Measurements from ENCODE around the gene NRN1L.
A peak's percentile ranks its signal among the peaks of the same experiment; 100 is the strongest.
"Not testable (repeated sequence)": the region's sequence is repeated elsewhere in the genome, so short reads cannot be mapped to it uniquely, and the experiment has no call there.

NRN1L gene

DNA sequence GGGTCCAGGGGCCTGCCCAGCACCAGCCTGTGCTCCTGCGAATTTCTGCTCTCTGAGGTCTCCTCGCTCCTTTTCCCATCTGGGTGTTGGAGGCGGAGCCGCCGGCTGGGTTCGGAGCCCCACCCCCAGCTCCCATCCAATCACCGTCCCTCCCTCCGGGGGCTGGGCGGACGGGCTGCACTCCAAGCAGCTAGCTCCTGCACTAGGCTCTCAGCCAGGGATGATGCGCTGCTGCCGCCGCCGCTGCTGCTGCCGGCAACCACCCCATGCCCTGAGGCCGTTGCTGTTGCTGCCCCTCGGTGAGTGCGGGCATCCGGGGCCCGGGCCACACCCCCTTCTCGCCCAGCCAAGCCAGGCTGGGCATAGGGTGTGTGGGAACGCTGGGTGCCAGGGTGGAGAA lies at the start of gene NRN1L:
NRN1L (plus strand) TSS at position 202 of the 400 bp plus-strand sequence; CDS start at position 221, 19 bp downstream.
- Histone ChIP-seq H3K27me3 (replicated peaks; ENCODE audit: control insufficient read depth, insufficient read depth, low read length) (no peaks in the 10 kb centered on the region), H3K4me1 (ENCODE audit: control insufficient read depth, insufficient read depth, low read length) (peaks cover 9% of the 10 kb centered on the region), H3K36me3 (ENCODE audit: control insufficient read depth, insufficient read depth, low read length, severe bottlenecking) (peaks cover 46% of the 10 kb centered on the region), H3K4me3 (ENCODE audit: low read length) (no peak within 1 kb of the TSS), H3K9ac (ENCODE audit: low read length) (no peak within 1 kb of the TSS), H3K9me3 (ENCODE audit: control insufficient read depth, low read length) (no peaks in the 10 kb centered on the region)
- peak; percentile 86 for DNase-seq (ENCODE audit: low read depth)

GRCh38 chr16:67837190-67837589 lies 47.5 kb upstream of the NRN1L start:
- H3K27me3 ChIP-seq (replicated peaks; ENCODE audit: control insufficient read depth, insufficient read depth, low read length); H3K36me3 ChIP-seq (ENCODE audit: control insufficient read depth, insufficient read depth, low read length, severe bottlenecking); H3K9me3 ChIP-seq (ENCODE audit: control insufficient read depth, low read length); H3K9ac ChIP-seq (ENCODE audit: low read length); H3K4me3 ChIP-seq (ENCODE audit: low read length); DNase-seq (ENCODE audit: low read depth): not testable (repeated sequence)
- H3K4me1 ChIP-seq (ENCODE audit: control insufficient read depth, insufficient read depth, low read length) = peaks cover 13% of the 10 kb centered on the region

DNA sequence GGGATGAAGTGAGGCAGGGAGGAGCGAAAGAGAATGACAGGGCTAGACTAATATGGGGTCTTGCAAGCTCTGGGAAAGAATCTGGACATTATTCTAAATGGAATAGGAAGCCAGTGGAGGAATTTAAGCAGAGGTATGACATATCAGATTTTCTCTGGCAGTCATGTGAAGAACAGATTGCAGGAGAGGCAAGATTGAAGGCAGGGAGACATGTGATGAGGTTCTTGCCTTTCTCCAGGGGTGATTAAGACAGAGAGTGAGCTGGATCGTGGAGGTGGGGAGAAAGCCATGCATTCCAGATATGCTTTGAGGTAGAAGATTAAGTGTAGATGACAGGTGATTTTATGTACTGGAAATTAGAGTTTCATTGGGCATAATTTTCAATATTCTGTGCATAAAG lies 46.9 kb upstream of the NRN1L start:
- H3K9me3 ChIP-seq (ENCODE audit: control insufficient read depth, low read length) = no peaks in the 10 kb centered on the region
- H3K4me1 ChIP-seq (ENCODE audit: control insufficient read depth, insufficient read depth, low read length) = peaks cover 9% of the 10 kb centered on the region
- no peak overlapping the region for H3K4me3 ChIP-seq (ENCODE audit: low read length)
- no peaks in the 10 kb centered on the region for H3K27me3 ChIP-seq (replicated peaks; ENCODE audit: control insufficient read depth, insufficient read depth, low read length)
- no peaks in the 10 kb centered on the region for H3K36me3 ChIP-seq (ENCODE audit: control insufficient read depth, insufficient read depth, low read length, severe bottlenecking)
- H3K9ac ChIP-seq (ENCODE audit: low read length) = no peak overlapping the region
- DNase-seq (ENCODE audit: low read depth) = no peak

DNA sequence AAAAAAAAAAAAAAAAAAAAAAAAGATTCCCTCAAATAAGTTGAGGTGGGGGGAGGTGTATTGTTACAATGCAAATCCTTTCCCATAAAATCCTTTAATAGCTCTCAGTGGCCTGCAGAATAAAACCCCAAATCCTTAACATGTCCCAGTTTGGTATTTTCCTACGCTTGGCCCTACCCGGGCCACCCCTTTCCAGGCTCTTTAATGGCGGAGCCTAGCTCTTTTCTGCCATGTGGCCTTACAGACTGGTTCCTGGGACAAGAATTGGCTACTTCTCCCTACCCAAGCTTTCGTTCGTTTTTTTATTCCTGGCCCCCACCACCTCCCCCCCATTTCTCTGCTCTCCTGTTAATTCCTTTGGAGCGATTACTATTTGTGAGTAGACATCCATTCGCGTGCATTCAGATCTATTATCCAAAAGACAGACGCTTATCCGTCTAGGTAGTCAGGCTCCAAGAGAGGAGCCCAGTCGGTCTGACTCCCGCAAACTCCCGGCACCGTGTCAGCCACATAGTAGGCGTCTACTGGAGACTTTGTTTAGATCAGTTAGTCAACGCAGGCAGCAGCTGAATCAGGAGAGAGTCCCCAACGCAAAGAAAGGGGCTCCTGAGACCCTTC lies 43.4 kb upstream of the NRN1L start:
- Histone ChIP-seq H3K27me3 (replicated peaks; ENCODE audit: control insufficient read depth, insufficient read depth, low read length) (no peaks in the 10 kb centered on the region), H3K4me1 (ENCODE audit: control insufficient read depth, insufficient read depth, low read length) (peaks cover 35% of the 10 kb centered on the region), H3K9me3 (ENCODE audit: control insufficient read depth, low read length) (no peaks in the 10 kb centered on the region), H3K9ac (ENCODE audit: low read length) (peak overlapping the region; percentile 99), H3K4me3 (ENCODE audit: low read length) (peak overlapping the region; percentile 96), H3K36me3 (ENCODE audit: control insufficient read depth, insufficient read depth, low read length, severe bottlenecking) (no peaks in the 10 kb centered on the region)
- no peak for DNase-seq (ENCODE audit: low read depth)

GRCh38 chr16:67841816-67842508 lies 42.7 kb upstream of the NRN1L start, which contains the start of gene THAP11:
Gene THAP11 (plus strand): TSS chr16:67842320. CDS start chr16:67842555, 235 bp downstream.
- Histone ChIP-seq H3K9ac (ENCODE audit: low read length) (peak within 1 kb of the TSS; percentile 99), H3K9me3 (ENCODE audit: control insufficient read depth, low read length) (no peaks in the 10 kb centered on the region), H3K36me3 (ENCODE audit: control insufficient read depth, insufficient read depth, low read length, severe bottlenecking) (no peaks in the 10 kb centered on the region), H3K4me3 (ENCODE audit: low read length) (peak within 1 kb of the TSS; percentile 96), H3K4me1 (ENCODE audit: control insufficient read depth, insufficient read depth, low read length) (peaks cover 35% of the 10 kb centered on the region), H3K27me3 (replicated peaks; ENCODE audit: control insufficient read depth, insufficient read depth, low read length) (no peaks in the 10 kb centered on the region)
- peak; percentile 99 for DNase-seq (ENCODE audit: low read depth)

- H3K27me3 ChIP-seq (replicated peaks; ENCODE audit: control insufficient read depth, insufficient read depth, low read length) = no peaks in the 10 kb centered on the region
- H3K9me3 ChIP-seq (ENCODE audit: control insufficient read depth, low read length) = no peaks in the 10 kb centered on the region
- H3K4me3 ChIP-seq (ENCODE audit: low read length) = peak overlapping the region; percentile 96
- peaks cover 36% of the 10 kb centered on the region for H3K4me1 ChIP-seq (ENCODE audit: control insufficient read depth, insufficient read depth, low read length)
- no peaks in the 10 kb centered on the region for H3K36me3 ChIP-seq (ENCODE audit: control insufficient read depth, insufficient read depth, low read length, severe bottlenecking)
- DNase-seq (ENCODE audit: low read depth) = peak; percentile 67
- H3K9ac ChIP-seq (ENCODE audit: low read length) = peak overlapping the region; percentile 99
Observed at GRCh38 chr16:67842509-67843342, 42.0 kb upstream of the NRN1L start.

DNA sequence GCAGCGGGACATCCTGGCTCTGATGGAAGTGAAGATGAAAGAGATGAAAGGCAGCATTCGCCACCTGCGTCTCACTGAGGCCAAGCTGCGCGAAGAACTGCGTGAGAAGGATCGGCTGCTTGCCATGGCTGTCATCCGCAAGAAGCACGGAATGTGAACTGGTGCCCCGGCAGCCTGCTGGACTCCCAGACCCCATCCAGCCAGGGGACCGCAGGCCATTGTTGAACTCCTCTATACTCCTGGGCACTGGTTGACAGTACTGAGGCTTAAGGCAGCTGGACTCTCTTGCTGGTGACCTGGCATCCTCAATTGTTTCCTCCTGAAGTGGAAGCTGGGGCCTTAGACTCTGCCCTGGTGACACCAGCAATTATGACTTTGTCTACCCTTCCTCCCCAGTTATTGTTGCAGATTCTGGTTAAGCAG lies 41.3 kb upstream of the NRN1L start:
- peak; percentile 56 for DNase-seq (ENCODE audit: low read depth)
- H3K4me3 ChIP-seq (ENCODE audit: low read length) = peak overlapping the region; percentile 96
- H3K9me3 ChIP-seq (ENCODE audit: control insufficient read depth, low read length) = no peaks in the 10 kb centered on the region
- H3K9ac ChIP-seq (ENCODE audit: low read length) = peak overlapping the region; percentile 99
- H3K36me3 ChIP-seq (ENCODE audit: control insufficient read depth, insufficient read depth, low read length, severe bottlenecking) = no peaks in the 10 kb centered on the region
- no peaks in the 10 kb centered on the region for H3K27me3 ChIP-seq (replicated peaks; ENCODE audit: control insufficient read depth, insufficient read depth, low read length)
- peaks cover 43% of the 10 kb centered on the region for H3K4me1 ChIP-seq (ENCODE audit: control insufficient read depth, insufficient read depth, low read length)

DNA sequence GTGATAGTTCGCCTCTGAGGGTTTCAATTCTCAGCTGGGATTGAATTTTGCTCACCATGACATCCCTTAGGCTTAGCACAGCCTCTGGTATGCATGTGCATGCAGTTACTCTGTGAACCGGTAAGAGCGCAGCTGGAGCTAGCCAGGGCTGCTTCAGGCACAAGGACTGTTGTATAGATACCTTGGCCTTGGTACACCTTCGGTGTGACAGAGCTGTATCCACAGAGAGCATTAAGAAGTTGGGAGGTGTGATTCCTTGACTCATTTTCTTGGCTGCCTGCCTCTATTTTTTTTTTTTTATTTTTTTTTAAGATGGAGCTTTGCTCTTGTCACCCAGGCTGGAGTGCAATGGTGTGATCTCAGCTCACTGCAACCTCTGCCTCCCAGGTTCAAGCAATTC lies 40.2 kb upstream of the NRN1L start:
- Histone ChIP-seq H3K4me3 (ENCODE audit: low read length) (peak overlapping the region; percentile 36), H3K36me3 (ENCODE audit: control insufficient read depth, insufficient read depth, low read length, severe bottlenecking) (no peaks in the 10 kb centered on the region)
- peak; percentile 47 for DNase-seq (ENCODE audit: low read depth)

GRCh38 chr16:67845291-67846062 lies 39.2 kb upstream of the NRN1L start:
- Histone ChIP-seq H3K9me3 (ENCODE audit: control insufficient read depth, low read length) (no peaks in the 10 kb centered on the region), H3K36me3 (ENCODE audit: control insufficient read depth, insufficient read depth, low read length, severe bottlenecking) (peaks cover 2% of the 10 kb centered on the region), H3K9ac (ENCODE audit: low read length) (peak overlapping the region; percentile 99), H3K4me3 (ENCODE audit: low read length) (peak overlapping the region; percentile 96), H3K27me3 (replicated peaks; ENCODE audit: control insufficient read depth, insufficient read depth, low read length) (no peaks in the 10 kb centered on the region), H3K4me1 (ENCODE audit: control insufficient read depth, insufficient read depth, low read length) (peaks cover 48% of the 10 kb centered on the region)
- DNase-seq (ENCODE audit: low read depth) = no peak

More for the DNA sequence above, 40.2 kb upstream of the NRN1L start:
- Histone ChIP-seq H3K27me3 (replicated peaks; ENCODE audit: control insufficient read depth, insufficient read depth, low read length) (no peaks in the 10 kb centered on the region), H3K9ac (ENCODE audit: low read length) (no peak overlapping the region), H3K4me1 (ENCODE audit: control insufficient read depth, insufficient read depth, low read length) (peaks cover 48% of the 10 kb centered on the region), H3K9me3 (ENCODE audit: control insufficient read depth, low read length) (no peaks in the 10 kb centered on the region)

DNA sequence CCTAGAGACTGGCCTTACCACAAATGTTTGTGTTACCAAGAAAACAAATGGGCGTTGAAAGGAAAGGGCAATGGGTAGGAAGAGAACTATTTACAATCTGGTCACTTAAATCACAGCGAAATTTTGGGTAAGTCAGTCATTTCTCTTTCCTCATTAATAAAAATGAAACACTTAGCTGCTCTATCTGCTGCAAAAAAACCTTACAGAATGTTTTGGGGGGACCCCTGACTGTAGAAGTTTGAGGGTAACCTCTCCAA lies 38.7 kb upstream of the NRN1L start:
- H3K9ac ChIP-seq (ENCODE audit: low read length) = peak overlapping the region; percentile 99
- H3K4me3 ChIP-seq (ENCODE audit: low read length) = peak overlapping the region; percentile 96
- H3K9me3 ChIP-seq (ENCODE audit: control insufficient read depth, low read length) = no peaks in the 10 kb centered on the region
- no peaks in the 10 kb centered on the region for H3K27me3 ChIP-seq (replicated peaks; ENCODE audit: control insufficient read depth, insufficient read depth, low read length)
- DNase-seq (ENCODE audit: low read depth) = no peak
- peaks cover 48% of the 10 kb centered on the region for H3K4me1 ChIP-seq (ENCODE audit: control insufficient read depth, insufficient read depth, low read length)
- H3K36me3 ChIP-seq (ENCODE audit: control insufficient read depth, insufficient read depth, low read length, severe bottlenecking) = peaks cover 3% of the 10 kb centered on the region
